Activated CD4-positive, alpha-beta T cell treated with anti-CD3 and anti-CD28 coated beads, Interleukin-2, amount 10 ng/mL, durations not matched to agents 7 days and 5 days (primary cell): ENCODE results near the gene LCN12. TPM values are rescaled to one million over a fixed set of nuclear protein-coding genes. Genes with fewer than 3 reads are reported as not detected.
A peak's percentile ranks its signal among the peaks of the same experiment; 100 is the strongest.

Experiments used
- CTCF ChIA-PET: fragments of 350-600 bp; sonication (Branson Sonifier 250); formaldehyde crosslinking; loops from one replicate; lab custom pipeline; 2021; ENCODE audit warnings: antibody characterized with exemption; lab: Charles Lee
- POLR2A ChIA-PET: fragments of 350-600 bp; sonication (Branson Sonifier 250); formaldehyde crosslinking; loops from one replicate; lab custom pipeline; 2021; ENCODE audit warnings: antibody characterized with exemption; lab: Charles Lee
- DNase-seq: peaks from one replicate; pipeline ENCODE4 v3.0.0-alpha.2; 2020
- H3K27ac Mint-ChIP-seq: one replicate; pipeline ENCODE4 v1.8.0; 2021; ENCODE audit warnings: mild to moderate bottlenecking, moderate library complexity, mixed read lengths
- H3K27me3 Mint-ChIP-seq: one replicate; pipeline ENCODE4 v1.8.0; 2021; ENCODE audit warnings: mixed read lengths
- H3K36me3 Mint-ChIP-seq: one replicate; pipeline ENCODE4 v1.8.0; 2021; ENCODE audit warnings: low read depth, mixed read lengths
- H3K4me1 Mint-ChIP-seq: one replicate; pipeline ENCODE4 v1.8.0; 2021; ENCODE audit warnings: mixed read lengths
- H3K4me3 Mint-ChIP-seq: one replicate; pipeline ENCODE4 v1.8.0; 2021; ENCODE audit warnings: mild to moderate bottlenecking, moderate library complexity, mixed read lengths
- H3K9me3 Mint-ChIP-seq: one replicate; pipeline ENCODE4 v1.8.0; 2021; ENCODE audit warnings: mixed read lengths
- total RNA-seq, 2 experiments: library from RNA; stranded (reverse); gene quantifications; one replicate each; pipeline ENCODE4 v1.2.3, GENCODE V29; 2021

The LCN12 gene
- total RNA-seq, 2 experiments from 2014 or later: 3.1 to 3.5 TPM

DNA sequence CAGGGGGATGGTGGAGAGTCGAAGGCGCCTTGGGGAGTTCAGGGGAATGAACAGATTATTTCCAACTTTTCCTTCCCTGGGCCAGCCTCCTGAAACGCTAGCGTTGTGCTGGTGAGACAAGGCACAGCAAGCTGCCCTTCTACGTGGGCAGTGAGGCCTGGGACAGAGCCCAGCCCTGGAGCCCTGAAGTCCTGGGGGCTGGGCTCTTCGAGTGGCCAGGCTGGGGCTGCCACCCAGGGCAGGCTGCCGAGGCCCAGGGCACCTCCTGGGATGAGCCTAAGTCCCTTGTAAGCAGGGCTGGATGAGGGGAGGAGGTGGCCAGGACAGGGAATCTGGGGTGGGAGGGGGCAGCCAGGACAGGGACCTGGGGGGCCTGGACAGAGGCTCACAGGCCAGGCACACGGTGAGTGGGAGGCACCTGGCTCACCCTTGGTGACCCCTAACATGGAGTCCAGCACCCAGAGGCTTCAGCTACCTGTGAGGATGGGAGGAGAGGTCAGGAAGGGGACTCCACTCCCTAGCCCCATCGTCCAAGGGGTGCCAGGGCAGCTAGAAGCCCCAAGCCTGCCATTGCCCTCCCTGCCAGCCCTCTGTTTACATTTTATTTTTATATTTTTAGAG, 1.3 kb upstream of the LCN12 start:
- Mint-ChIP-seq H3K36me3 (no peaks in the 10 kb centered on the region), H3K27ac (peak overlapping the region; percentile 94), H3K4me3 (peak overlapping the region; percentile 81), H3K9me3 (no peaks in the 10 kb centered on the region), H3K27me3 (no peaks in the 10 kb centered on the region), H3K4me1 (peaks cover 9% of the 10 kb centered on the region)
- no peak for DNase-seq
- POLR2A ChIA-PET: interaction anchor here (0.5 kb wide), 1 partner anchor 38 kb away, joined by 7 read pairs; no protein-coding TSS in a partner anchor
- CTCF ChIA-PET: interaction anchor here (0.6 to 2.2 kb wide), 2 partner anchors 84 to 111 kb away, joined by 3 to 8 read pairs; no protein-coding TSS in a partner anchor

DNA sequence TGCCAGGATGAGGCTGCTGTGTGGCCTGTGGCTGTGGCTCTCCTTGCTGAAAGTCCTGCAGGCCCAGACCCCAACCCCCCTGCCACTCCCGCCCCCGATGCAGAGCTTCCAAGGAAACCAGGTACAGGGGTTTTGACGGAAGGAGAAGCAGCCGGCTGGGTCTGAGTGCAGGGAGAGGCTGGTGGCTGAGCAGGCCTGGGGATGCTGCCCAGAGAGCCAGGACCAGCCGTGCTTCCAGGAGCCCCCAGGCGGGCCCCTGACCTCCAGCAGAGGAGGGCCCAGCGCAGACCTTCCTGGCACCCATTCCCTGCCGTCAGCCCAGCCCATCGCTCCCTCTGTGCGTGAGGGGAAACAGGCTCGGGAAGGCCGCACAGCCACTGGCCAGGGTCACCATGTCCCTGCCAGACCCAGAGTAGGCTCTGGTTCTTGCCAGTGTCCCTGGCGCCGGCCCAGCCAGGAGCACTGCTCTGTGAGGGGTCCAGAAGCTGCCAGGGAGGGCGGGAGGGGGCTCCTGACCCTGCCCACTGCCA, 313 bp downstream of the LCN12 start:
- ChIA-PET POLR2A (no interaction called here), CTCF (interaction anchor here (0.5 to 2.2 kb wide), 4 partner anchors 13 to 132 kb away, joined by 3 to 8 read pairs (median 4); no protein-coding TSS in a partner anchor)
- H3K4me3 Mint-ChIP-seq: no peak overlapping the region
- peaks cover 7% of the 10 kb centered on the region for H3K9me3 Mint-ChIP-seq
- no peak overlapping the region for H3K27ac Mint-ChIP-seq
- H3K4me1 Mint-ChIP-seq: peaks cover 9% of the 10 kb centered on the region
- no peak for DNase-seq
- no peaks in the 10 kb centered on the region for H3K27me3 Mint-ChIP-seq
- H3K36me3 Mint-ChIP-seq: peaks cover 7% of the 10 kb centered on the region

DNA sequence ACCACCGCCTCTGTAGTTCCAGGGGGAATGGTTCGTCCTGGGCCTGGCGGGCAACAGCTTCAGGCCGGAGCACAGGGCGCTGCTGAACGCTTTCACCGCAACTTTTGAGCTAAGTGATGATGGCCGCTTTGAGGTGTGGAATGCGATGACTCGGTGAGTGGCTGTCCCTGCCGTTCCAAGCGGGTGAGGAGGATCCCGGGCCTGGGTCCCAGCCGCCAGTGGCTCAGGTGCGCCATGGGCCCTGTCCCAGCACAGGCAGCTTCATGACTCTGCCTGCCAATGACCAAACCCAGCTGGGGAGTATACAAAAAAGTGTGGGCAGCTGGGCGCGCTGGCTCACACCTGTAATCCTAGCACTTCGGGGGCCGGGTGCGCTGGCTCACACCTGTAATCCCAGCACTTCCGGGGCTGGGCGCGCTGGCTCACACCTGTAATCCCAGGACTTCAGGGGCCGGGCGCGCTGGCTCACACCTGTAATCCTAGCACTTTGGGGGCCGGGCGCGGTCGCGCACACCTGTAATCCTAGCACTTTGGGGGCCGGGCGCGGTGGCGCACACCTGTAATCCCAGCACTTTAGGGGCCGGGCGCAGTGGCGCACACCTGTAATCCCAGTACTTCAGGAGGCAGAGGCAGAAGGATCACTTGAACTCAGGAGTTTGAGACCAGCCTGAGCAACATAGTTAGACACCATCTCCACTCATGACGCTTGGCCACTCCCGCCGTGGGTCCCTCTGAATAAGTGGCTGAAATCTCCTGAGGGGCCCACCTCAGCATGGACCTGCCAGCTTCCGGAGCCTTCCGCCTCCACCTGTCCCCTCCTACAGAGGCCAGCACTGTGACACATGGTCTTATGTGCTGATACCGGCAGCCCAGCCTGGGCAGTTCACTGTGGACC, 1.1 kb downstream of the LCN12 start:
- peaks cover 7% of the 10 kb centered on the region for H3K9me3 Mint-ChIP-seq

DNA sequence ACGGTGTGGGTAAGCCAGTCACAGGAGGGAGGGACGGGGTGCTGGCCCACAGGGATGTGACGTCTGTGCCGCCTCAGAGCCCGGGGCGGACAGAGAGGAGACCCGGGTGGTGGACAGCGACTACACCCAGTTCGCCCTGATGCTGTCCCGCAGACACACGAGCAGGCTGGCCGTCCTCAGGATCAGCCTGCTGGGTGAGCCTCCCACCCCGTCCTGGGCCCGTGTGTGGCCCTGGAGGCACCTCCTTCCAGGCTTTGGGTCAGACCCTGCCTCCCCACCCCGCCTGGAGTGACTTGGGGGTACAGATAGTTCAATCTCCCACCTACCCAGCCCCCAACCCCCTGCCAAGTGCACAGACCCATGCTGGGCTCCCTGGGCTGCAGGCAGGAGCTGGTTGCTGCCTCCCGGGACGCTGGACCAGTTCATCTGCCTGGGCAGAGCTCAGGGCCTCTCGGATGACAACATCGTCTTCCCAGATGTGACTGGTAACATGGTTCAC, 1.7 kb downstream of the LCN12 start:
- Mint-ChIP-seq H3K36me3 (peaks cover 7% of the 10 kb centered on the region), H3K4me1 (peaks cover 11% of the 10 kb centered on the region), H3K27ac (no peak overlapping the region), H3K9me3 (peaks cover 7% of the 10 kb centered on the region), H3K27me3 (no peaks in the 10 kb centered on the region), H3K4me3 (no peak overlapping the region)
- CTCF ChIA-PET: interaction anchor here (0.7 to 1.7 kb wide), 4 partner anchors 9 to 82 kb away, joined by 3 to 4 read pairs (median 4); partner anchors contain the start of genes C8G and FBXW5
- DNase-seq: no peak
- POLR2A ChIA-PET: interaction anchor here (0.7 kb wide), 1 partner anchor 73 kb away, joined by 3 read pairs; no protein-coding TSS in a partner anchor

More for the DNA sequence above, 1.1 kb downstream of the LCN12 start:
- DNase-seq: no peak
- Mint-ChIP-seq H3K27ac (no peak overlapping the region), H3K36me3 (peaks cover 7% of the 10 kb centered on the region), H3K27me3 (no peaks in the 10 kb centered on the region), H3K4me3 (no peak overlapping the region), H3K4me1 (peaks cover 9% of the 10 kb centered on the region)
- POLR2A ChIA-PET: no interaction called here
- CTCF ChIA-PET: interaction anchor here (0.8 to 1.7 kb wide), 4 partner anchors 12 to 82 kb away, joined by 3 to 4 read pairs (median 4); no protein-coding TSS in a partner anchor

DNA sequence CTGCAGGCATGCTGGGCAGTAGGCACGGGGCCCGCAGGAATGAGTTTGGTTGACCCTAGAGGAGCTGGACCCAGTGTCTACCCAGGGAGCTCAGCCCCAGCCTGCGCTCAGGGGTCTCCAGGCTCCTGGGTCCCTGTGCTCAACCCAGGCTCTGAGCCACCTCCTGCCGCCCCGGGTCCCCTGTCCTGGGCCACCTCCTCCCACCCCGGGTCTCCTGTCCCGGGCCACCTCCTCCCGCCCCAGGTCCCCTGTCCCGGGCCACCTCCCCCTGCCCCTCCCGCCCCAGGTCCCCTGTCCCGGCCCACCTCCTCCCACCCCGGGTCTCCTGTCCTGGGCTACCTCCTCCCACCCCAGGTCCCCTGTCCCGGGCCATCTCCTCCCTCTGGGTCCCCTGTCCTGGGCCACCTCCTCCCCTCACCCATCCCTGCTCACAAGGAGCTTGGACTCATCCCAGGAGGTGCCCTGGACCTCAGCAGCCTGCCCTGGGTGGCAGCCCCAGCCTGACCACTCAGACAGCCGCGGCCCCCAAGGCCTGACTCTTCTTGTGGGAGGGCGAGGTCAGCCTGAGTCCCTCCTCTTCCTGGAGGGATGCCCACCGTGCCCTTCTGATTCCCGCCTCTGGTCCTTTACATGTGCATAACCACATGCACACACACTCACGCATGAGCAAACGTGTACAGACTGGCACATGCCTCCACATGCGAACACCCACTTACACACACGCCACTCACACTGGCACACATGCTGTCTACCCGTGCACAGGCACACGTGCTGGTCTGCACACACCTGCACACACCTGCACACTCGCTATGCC, 2.4 kb downstream of the LCN12 start:
- Mint-ChIP-seq H3K27me3 (no peaks in the 10 kb centered on the region), H3K4me3 (no peak overlapping the region), H3K27ac (no peak overlapping the region), H3K4me1 (peaks cover 12% of the 10 kb centered on the region), H3K9me3 (peaks cover 7% of the 10 kb centered on the region), H3K36me3 (peaks cover 7% of the 10 kb centered on the region)
- ChIA-PET POLR2A (interaction anchor here (0.7 kb wide), 1 partner anchor 73 kb away, joined by 3 read pairs; no protein-coding TSS in a partner anchor), CTCF (interaction anchor here (0.7 to 1.6 kb wide), 3 partner anchors 10 to 81 kb away, joined by 3 to 4 read pairs (median 3); partner anchors contain the start of genes C8G and FBXW5)
- no peak for DNase-seq

DNA sequence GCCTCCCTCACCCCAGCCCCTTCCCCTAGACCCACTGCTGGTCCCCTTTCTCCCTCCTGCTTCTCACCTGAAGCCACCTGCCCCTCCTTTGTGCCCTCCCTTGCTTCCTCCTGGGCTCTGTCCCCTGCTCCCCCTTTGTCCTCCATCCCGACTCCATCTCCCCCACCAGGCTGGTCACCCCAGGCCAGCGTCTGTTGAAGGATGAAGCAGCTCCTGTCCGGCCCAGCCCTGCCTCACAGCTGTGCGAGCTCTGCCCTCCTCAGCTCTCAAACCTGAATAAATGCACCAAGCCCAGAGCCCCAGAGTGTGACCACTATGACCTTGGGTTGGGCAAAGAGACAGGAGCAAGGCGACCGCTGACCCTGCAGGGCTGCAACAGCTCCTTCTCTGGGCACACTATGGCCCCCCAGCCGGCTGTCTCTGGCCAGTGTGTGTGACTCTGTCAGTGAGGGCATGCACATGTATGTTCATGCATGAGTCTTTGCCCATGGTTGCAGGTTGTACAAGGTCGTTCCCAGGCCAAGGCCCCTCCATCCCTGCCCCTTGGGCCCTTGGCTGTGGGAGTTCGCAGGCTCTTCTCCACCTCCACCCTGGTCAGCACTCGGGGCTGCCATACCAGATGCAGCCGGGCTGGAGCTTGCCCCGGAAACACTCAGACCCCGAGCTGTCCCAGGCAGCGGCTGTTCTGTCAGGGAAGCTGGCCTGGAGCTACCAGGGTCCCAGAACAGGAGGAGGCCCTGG, 3.3 kb downstream of the LCN12 start:
- H3K27ac Mint-ChIP-seq: peak overlapping the region; percentile 36
- CTCF ChIA-PET: interaction anchor here (1.4 kb wide), 1 partner anchor 75 kb away, joined by 3 read pairs; no protein-coding TSS in a partner anchor

DNA sequence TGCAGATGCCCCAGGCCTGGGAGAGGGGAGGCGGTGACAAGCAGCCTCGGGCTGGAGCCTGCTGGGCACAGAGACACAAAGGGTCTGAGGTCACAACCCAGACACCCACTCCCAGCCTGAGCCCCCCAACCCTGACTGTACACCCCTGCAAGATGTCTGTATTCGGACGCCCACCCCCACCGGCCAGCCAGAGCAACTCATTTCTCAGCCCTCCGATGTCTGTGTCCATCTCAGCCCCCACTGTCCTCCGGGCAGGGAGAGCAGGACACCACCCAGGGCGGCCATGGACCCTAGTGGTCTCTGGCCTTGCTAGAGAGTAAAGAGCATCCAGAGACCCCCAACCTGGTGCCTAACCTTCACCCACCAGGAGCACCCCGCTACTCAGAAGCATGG, 3.9 kb downstream of the LCN12 start:
- no peaks in the 10 kb centered on the region for H3K27me3 Mint-ChIP-seq
- CTCF ChIA-PET: no interaction called here

More for the DNA sequence above, 3.3 kb downstream of the LCN12 start:
- Mint-ChIP-seq H3K4me3 (no peak overlapping the region), H3K27me3 (no peaks in the 10 kb centered on the region), H3K9me3 (peaks cover 7% of the 10 kb centered on the region), H3K36me3 (peaks cover 7% of the 10 kb centered on the region), H3K4me1 (peaks cover 13% of the 10 kb centered on the region)
- DNase-seq: no peak
- POLR2A ChIA-PET: no interaction called here

DNA sequence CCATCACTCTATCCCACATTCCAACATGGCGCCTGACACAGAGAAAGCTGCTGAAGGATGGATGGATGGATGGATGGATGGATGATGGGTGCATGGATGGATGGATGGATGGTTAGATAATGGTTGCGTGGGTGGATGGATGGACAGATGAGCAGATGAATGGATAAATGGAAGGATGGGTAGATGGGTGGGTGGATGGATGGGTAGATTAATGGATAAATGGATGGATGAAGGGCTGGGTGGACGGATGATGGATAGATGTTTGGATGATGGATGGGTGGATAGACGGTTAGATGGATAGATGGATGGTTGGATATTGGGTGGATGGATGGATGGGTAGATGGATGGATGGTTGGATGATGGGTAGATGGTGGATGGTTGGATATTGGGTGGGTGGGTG, 4.5 kb downstream of the LCN12 start:
- H3K4me1 Mint-ChIP-seq: peaks cover 19% of the 10 kb centered on the region
- H3K4me3 Mint-ChIP-seq: no peak overlapping the region
- ChIA-PET CTCF (no interaction called here), POLR2A (no interaction called here)
- no peak for DNase-seq
- peaks cover 7% of the 10 kb centered on the region for H3K9me3 Mint-ChIP-seq
- H3K36me3 Mint-ChIP-seq: peaks cover 7% of the 10 kb centered on the region
- H3K27ac Mint-ChIP-seq: peak overlapping the region; percentile 1
- H3K27me3 Mint-ChIP-seq: no peaks in the 10 kb centered on the region

More for the DNA sequence above, 3.9 kb downstream of the LCN12 start:
- peaks cover 7% of the 10 kb centered on the region for H3K36me3 Mint-ChIP-seq
- H3K4me3 Mint-ChIP-seq: no peak overlapping the region
- H3K27ac Mint-ChIP-seq: no peak overlapping the region
- peaks cover 7% of the 10 kb centered on the region for H3K9me3 Mint-ChIP-seq
- H3K4me1 Mint-ChIP-seq: peaks cover 17% of the 10 kb centered on the region
- POLR2A ChIA-PET: no interaction called here
- no peak for DNase-seq

DNA sequence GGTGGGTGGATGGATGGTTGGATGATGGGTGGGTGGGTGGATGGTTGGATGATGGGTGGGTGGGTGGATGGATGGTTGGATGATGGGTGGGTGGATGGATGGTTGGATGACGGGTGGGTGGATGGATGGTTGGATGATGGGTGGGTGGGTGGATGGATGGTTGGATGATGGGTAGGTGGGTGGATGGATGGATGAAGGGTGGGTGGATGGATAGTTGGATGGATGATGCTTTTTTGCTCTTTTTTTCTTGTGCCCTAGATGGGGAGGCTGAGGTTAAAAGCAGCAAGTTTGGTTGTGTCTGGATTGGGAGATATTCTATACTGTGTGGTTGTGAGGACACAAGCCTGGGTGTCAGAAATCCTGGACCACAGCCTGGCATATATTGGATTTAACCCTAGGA, 5.4 kb downstream of the LCN12 start:
- ChIA-PET CTCF (no interaction called here), POLR2A (no interaction called here)
- H3K27ac Mint-ChIP-seq: no peak overlapping the region
- H3K4me1 Mint-ChIP-seq: peaks cover 19% of the 10 kb centered on the region
- H3K9me3 Mint-ChIP-seq: peaks cover 7% of the 10 kb centered on the region
- no peak for DNase-seq
- peaks cover 7% of the 10 kb centered on the region for H3K36me3 Mint-ChIP-seq
- H3K4me3 Mint-ChIP-seq: no peak overlapping the region
- no peaks in the 10 kb centered on the region for H3K27me3 Mint-ChIP-seq

DNA sequence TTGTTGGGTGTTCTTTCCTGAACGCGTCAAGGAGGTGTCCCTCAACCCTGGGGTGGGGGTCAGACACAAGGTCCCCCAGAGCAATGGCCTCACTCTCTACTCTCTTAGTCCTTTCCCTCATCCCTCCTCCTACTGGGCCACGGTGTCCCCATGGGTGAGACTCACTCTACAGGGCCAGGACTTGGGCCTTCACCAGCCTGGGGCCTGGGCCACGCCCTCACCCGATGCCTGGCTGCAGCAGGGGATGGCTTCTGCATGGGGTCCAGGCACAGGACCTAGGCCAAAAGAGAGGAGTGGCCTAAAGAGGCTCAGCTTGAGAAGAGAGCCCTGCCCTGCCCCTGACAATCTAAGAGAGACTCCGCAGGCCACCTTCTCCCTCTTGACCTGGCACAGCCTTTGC, 5.8 kb downstream of the LCN12 start:
- H3K4me1 Mint-ChIP-seq: peaks cover 21% of the 10 kb centered on the region
- ChIA-PET CTCF (no interaction called here), POLR2A (no interaction called here)
- DNase-seq: no peak
- H3K27me3 Mint-ChIP-seq: no peaks in the 10 kb centered on the region
- H3K4me3 Mint-ChIP-seq: no peak overlapping the region
- H3K27ac Mint-ChIP-seq: peak overlapping the region; percentile 50
- H3K36me3 Mint-ChIP-seq: peaks cover 7% of the 10 kb centered on the region
- H3K9me3 Mint-ChIP-seq: peaks cover 7% of the 10 kb centered on the region

DNA sequence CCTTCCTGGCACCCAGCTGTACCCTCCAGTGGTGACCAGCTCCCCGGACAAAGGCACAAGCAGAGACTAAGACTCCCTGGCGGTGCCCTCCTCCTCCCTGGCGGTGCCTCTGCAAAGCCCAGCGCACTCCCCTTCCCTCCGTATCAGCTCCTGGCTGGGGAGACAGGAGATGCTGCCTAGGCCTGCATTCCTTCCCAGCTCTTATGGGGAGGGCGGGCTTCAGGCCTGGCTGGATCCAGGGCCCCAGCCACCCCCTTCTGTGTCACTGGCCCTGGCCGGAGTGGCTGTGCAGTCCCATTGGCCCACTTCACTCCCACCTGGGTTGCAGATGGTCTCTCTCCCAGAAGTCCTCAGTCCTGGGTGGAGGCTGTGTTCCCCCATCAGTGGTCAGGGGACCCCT, 6.4 kb downstream of the LCN12 start:
- Mint-ChIP-seq H3K9me3 (peaks cover 7% of the 10 kb centered on the region), H3K4me1 (peaks cover 27% of the 10 kb centered on the region), H3K4me3 (no peak overlapping the region), H3K27me3 (no peaks in the 10 kb centered on the region), H3K27ac (no peak overlapping the region), H3K36me3 (peaks cover 7% of the 10 kb centered on the region)
- DNase-seq: no peak
- ChIA-PET CTCF (no interaction called here), POLR2A (no interaction called here)
